Brain pericyte (primary cell): ENCODE measurements around the gene ADCYAP1.
A peak's percentile ranks its signal among the peaks of the same experiment; 100 is the strongest.
"Not testable (repeated sequence)": the region's sequence is repeated elsewhere in the genome, so short reads cannot be mapped to it uniquely, and the experiment has no call there.

Experiments used
- DNase-seq: peaks from one replicate; pipeline ENCODE4 v3.0.0-alpha.2; 2012; ENCODE audit warnings: low read depth, low spot score

ADCYAP1 gene

GRCh38 chr18:904218-905090 lies at the start of gene ADCYAP1:
TSS of gene ADCYAP1 (plus strand) at chr18:904871. CDS start at chr18:905387, 516 bp downstream.
- DNase-seq = no peak

- DNase-seq = no peak
Observed at GRCh38 chr18:857986-858385, 46.7 kb upstream of the ADCYAP1 start.

DNA sequence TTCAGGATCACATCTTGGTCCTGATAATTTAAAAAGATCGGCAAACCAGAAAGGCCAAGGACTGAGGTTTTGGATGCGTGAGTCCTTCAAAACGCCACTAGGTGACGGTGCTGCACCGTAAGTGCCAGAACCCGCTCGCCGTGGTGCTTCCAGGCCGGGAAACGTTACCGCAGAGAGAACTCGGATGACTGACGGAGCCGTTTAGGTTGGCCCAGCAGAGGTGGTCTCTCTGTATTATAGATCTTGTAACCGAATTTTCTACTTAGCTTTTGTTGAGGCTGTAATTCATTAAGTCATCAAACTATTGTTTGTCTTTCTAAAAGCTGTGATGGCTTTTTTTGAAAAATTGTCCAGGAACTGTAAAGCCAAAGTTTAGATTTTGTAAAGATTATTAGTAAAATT lies 39.8 kb upstream of the ADCYAP1 start:
- DNase-seq = peak; percentile 21

GRCh38 chr18:867257-867656 lies 37.4 kb upstream of the ADCYAP1 start:
- DNase-seq = no peak

DNA sequence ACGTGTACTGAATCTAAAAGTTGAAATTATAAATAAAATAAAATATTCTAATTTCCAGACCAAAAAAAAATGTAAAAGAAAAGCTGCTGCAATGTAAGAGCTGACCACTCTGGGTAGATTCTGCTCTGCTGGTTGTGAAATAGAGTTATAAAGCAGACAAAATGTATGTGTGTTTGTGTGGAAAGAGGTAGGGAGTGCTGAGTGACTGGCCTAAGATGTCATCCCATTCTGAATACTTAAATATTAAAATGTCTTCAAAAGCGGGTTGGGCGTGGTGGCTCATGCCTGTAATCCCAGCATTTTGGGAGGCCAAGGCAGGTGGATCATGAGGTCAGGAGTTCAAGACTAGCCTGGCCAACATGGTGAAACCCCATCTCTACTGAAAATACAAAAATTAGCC lies 31.2 kb upstream of the ADCYAP1 start:
- DNase-seq = not testable (repeated sequence)

GRCh38 chr18:875912-876311 lies 28.8 kb upstream of the ADCYAP1 start:
- no peak for DNase-seq

GRCh38 chr18:877238-877637 lies 27.4 kb upstream of the ADCYAP1 start:
- DNase-seq = no peak

GRCh38 chr18:886076-886475 lies 18.6 kb upstream of the ADCYAP1 start:
- DNase-seq = no peak

GRCh38 chr18:887716-888115 lies 17.0 kb upstream of the ADCYAP1 start:
- no peak for DNase-seq

GRCh38 chr18:892316-892715 lies 12.4 kb upstream of the ADCYAP1 start:
- DNase-seq = no peak

DNA sequence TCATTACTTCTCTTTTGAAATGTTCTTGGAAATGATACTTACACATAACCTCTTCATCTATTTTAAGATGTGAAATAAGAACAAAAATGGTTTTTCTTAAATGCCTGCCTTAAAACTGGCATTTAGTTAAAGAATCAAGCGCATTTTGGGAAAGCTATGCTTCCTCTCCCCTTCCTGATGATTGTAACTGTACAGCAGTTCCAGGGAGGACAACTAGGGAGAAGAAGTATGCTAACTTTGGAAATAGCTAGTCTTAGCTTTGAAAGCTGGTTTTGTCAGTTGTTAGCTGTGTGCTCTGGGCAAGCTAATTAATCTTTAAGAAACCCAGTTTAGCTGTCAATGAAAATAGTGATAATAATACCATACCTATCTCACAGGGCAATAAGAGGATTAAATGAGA lies 8.4 kb upstream of the ADCYAP1 start:
- no peak for DNase-seq

DNA sequence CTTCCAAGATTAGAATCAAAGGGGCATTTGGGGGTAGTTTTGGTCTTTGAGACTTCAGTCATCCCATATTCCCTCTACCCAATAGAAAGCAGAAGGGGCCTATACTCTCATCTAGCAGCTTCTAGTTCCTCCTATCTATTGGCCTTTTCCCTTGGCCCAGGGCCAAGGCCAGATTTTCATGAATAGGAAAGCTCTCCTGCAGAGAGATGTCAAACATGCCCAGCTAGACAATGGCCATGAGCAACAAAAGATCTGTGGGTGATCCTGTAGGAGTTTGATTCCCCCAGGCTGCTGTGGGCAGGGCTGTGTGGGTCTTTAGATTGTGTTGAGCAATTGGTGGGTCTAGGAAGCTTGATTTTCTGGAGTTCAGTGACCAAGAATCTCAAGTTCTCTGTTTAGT lies 2.9 kb upstream of the ADCYAP1 start:
- no peak for DNase-seq

DNA sequence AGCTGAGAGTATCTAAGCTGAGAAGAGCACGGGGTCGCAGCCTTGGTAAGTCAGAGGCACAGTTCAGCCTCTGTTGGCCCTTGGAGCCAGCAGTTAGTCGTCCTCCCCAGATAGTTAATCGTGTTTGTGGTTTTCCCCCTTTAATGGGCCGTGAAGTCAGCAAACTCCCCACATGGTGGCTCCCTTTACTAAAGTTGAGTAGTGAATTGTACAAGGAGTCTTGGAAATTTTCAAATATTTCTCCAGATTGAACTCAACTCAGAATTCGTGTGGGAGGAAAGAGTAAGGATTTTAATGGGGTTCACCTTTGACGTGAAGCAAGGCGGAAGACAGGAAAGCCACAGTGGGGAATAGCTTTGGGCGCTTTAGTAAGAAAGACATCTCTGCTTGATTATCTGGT lies 2.4 kb upstream of the ADCYAP1 start:
- no peak for DNase-seq

DNA sequence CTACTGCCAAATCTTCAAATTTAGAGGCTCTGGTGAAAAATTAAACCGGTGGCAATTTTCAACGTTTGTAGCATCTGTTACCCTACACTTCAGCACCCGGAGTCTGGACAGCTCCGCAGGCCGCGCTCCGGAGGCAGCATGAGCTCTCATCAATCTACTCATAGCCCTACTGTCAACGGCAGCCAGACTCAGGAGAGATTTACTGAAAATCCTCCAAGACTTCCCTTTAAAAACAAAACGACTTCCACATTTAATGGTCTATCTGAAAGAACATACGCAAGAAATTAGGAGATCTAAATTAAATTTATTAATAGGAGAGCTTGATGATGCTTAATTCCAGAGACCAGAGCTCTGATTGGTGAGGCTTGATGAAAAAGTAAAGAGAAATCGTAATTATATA lies 970 bp upstream of the ADCYAP1 start:
- no peak for DNase-seq

GRCh38 chr18:905307-905947 lies 756 bp downstream of the ADCYAP1 start:
- DNase-seq = no peak

DNA sequence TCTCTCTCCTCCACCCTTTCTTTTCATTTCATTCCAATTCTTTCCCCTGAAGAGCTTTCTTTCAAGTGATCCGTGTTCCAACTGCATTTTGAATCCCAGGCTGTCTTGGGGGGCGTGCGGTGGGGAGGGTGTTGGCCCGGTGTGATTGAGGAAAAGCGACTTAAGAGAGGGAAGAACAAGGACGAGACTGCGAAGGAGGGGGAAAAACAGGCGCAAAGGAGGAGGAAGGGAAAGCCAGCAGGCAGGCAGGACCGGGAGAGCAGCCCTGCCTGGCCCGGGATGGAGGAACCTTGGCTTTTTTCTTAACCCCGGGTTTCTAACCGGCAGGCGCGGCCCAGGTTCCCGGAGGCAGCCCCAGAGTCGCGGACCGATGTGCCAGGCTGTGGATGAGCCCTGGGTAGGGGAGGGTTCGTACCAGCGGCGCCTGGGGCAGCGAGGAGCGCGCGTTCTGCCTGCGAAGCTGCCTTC lies 1.3 kb downstream of the ADCYAP1 start:
- no peak for DNase-seq

DNA sequence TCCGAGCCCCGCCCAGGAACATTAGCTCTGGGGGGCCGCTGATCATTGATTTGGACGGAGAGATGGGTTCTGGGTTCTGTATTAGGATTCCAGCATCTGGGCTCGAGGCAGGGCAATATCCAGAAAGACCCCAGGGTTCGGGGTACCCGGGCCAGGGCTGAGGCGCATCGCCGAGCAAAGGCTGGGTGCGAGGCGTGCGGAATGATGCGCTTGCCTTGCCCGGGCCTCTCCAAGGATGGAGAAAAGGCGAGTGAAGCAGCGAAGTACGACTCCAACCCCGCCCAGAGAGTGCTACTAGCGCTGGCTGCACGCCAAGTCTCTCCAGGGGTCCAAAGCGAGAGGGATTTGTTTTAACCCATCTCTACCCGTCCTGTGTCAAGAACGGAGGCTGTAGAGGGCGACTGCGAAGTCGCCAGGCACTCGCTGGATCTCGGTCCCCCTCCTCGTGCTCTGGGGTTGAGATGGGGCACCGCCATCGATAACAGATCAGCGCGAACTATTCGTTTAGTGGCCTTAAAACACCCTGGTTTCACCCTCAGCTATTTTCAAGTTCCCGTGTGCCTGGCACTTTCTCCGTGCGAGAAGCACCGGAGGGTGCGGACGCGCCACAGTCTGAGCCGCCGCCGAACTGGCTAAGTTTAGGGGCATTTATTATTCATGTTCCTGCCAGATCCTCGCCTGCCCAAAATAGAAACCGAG lies 1.9 kb downstream of the ADCYAP1 start:
- DNase-seq = no peak

- DNase-seq = no peak
Observed at GRCh38 chr18:907115-907884, 2.6 kb downstream of the ADCYAP1 start.

DNA sequence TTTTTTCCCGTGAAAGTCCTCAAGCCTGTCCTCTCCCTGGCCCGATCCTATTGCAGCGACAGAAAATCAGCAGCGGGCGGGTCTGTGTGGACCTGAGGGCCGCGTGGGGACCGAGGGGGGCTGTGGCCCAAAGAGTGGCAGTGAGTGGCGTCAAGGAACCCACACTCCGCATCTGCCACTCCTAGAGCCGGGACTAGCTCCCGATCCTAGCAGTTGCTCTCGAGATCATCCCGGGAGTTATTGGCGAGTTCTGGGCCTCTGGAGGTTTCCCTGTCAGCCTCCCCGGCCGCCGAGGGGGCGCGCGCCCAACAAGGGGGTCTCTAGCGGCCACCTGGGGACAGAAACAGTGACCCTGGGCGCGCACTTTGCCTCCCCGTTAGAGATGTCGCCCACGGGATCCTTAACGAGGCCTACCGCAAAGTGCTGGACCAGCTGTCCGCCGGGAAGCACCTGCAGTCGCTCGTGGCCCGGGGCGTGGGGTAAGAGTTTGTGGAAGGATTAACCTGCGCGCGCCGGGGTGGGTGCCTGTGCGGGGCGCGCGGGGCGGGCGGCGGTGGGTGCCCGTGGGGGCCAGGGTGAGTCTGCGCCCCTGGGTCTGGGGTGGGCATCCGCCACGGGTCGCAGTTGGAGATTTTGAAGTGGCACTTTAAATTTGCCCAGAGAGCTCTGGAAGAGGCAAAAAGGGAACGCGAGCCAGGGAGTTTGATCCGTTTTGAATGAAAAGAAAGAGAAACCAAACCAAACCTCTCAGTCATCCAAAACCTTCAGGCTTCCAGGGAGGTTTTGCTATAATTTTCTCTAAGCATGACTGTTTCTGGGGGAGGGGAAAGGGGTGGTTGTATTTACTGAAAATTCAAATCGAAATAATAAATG lies 3.5 kb downstream of the ADCYAP1 start:
- DNase-seq = no peak
